GM12864 (cell line): ENCODE results near the gene DDX20.
A peak's percentile ranks its signal among the peaks of the same experiment; 100 is the strongest.

Source experiments
- DNase-seq: peaks from one replicate; pipeline ENCODE4 v3.0.0-alpha.2; 2011; ENCODE audit warnings: low read depth
- H3K4me3 ChIP-seq: 2 replicates; pipeline ENCODE4 v1.5.1; 2011; ENCODE audit warnings: mild to moderate bottlenecking, low read depth, low read length, control low read depth
- TF ChIP-seq, protein P1 (sequence below): IDR thresholded peaks from 2 replicates; pipeline ENCODE4 v1.5.1; 2011; ENCODE audit warnings: low read depth, mild to moderate bottlenecking, moderate library complexity, low read length, control low read depth, inconsistent platforms; ENCODE audit errors: missing control alignments

DDX20 gene

DNA sequence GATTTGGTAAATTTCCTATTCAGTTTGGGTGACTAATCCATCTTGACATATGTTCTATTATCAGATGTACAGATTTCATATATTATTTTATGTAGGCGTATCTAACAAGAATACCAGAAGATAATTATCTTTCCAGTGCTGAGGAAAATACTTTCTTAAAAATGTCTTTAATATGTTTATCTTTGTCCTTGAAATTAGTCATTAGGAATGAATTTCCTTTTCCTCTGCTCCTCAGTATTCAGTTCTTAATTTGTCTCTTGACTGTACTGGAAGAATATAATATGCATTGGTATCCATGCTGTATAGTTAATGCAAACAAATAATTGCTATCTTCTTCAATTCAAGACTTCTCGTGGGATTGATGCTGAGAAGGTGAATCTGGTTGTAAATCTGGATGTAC is 6.6 kb downstream of the DDX20 start:
- DNase-seq, result no peak
- TF ChIP-seq, protein P1, sequence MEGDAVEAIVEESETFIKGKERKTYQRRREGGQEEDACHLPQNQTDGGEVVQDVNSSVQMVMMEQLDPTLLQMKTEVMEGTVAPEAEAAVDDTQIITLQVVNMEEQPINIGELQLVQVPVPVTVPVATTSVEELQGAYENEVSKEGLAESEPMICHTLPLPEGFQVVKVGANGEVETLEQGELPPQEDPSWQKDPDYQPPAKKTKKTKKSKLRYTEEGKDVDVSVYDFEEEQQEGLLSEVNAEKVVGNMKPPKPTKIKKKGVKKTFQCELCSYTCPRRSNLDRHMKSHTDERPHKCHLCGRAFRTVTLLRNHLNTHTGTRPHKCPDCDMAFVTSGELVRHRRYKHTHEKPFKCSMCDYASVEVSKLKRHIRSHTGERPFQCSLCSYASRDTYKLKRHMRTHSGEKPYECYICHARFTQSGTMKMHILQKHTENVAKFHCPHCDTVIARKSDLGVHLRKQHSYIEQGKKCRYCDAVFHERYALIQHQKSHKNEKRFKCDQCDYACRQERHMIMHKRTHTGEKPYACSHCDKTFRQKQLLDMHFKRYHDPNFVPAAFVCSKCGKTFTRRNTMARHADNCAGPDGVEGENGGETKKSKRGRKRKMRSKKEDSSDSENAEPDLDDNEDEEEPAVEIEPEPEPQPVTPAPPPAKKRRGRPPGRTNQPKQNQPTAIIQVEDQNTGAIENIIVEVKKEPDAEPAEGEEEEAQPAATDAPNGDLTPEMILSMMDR, result no peak
- H3K4me3 ChIP-seq, result no peak overlapping the region

DNA sequence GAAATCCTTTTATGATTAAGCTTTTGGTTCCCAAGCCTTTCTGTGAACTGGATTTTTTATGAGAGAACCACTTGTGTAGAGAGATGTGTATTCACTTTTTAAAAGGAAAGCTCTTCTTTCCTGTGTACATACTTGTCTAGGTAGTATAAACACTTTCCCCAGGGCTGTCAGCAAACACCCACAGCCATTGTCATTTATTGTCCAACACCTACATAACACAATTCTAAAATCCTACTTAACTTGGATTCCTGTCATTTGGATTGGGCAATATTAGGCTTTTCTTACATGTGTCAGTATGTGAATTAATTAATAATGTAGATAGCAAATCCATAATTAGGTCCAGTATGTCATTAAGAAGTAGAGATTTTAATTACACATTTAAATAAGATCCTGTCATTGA is 12.3 kb downstream of the DDX20 start:
- TF ChIP-seq, protein P1, result no peak
- DNase-seq, result no peak
- H3K4me3 ChIP-seq, result no peak overlapping the region

DNA sequence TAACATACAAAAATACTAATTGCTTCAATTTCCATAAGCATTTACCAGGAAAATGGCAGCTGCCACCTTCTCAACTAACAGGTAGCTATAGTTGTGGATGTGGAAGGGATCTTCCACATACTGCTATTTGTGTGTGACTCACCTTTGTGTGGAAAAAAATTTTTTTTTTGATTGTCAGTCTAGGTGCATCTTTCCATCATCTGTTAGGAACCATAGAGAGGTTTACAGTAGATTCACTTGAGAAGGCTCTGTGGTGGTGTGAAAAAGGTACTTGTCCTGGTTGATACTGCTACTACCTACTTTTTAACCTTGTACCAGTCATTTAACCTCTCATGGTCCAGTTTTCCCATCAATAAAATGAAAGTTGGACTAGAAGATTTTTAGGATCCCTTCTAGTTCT is 12.9 kb downstream of the DDX20 start:
- no peak for DNase-seq
- TF ChIP-seq, protein P1, result no peak

DNA sequence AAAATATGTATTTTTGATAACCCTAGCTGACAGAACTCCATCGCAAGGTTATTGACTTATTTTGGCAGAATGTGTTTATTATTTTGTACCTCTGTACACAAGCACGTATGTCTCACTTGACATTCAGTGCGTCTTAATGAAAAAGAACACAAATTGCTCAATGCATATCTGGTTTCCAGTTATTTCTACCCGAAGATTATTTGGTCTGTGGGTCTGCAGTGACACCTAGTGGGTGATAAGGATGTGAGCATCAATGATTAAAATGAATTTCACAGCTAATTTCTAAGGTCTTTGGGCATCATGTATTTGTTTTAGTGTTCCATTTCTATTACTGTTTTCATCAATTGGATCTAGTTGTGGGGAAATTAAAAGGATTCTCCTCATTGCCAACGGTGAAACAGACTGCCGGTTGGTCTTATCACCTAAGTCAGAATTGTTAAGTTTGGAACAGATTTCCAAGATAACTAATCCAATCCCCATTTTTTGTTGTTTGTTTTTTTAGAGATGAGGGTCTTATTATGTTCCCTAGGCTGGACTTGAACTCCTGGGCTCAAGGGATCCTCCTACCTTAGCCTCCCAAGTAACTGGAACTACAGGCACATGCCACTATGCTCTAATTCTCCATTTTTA is 13.9 kb downstream of the DDX20 start:
- DNase-seq, result peak; percentile 42
- TF ChIP-seq, protein P1, result peak; percentile 65
- no peak overlapping the region for H3K4me3 ChIP-seq

More for the DNA sequence above, 12.9 kb downstream of the DDX20 start:
- H3K4me3 ChIP-seq, result no peak overlapping the region

DNA sequence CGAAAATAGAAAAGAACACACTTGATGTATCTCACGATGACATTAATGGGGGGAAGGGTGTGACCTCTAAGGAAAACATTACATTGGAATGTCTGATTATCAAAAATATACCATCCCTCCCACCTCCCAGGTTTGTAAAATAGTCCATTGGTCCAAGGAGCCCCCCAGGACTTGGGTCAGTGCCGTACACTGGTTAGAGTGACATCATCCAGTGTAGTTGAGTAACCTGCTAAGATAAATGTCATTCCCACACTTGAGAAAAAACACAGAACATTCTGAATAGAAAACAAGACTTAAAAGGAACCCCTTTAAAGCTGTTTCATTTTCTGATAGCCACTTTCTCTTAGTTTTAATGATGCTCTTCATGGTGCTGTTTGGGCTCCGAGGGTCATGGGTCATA is 15.2 kb downstream of the DDX20 start:
- no peak for DNase-seq
- TF ChIP-seq, protein P1, result no peak
- H3K4me3 ChIP-seq, result no peak overlapping the region

DNA sequence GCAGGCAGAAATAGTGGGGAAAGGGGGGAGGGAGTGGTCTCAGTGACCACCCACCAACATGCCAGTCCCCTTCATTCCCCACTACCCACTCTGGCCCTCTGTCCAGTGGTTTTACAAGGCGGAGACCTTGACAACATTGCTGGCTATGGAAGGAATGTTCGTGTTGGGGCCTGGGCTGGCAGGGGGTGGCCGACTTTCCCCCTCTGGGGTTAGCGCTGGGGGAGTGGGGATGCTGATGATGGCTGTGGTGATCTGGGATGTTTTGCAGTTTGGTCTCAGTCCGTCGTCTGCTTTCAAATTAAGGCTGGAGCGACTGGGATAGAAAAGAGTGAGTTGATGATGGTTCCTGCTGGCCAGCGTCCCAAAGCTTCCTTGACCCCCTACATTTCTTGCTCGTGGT is 20.3 kb downstream of the DDX20 start:
- no peak for DNase-seq
- TF ChIP-seq, protein P1, result no peak
- H3K4me3 ChIP-seq, result no peak overlapping the region

DNA sequence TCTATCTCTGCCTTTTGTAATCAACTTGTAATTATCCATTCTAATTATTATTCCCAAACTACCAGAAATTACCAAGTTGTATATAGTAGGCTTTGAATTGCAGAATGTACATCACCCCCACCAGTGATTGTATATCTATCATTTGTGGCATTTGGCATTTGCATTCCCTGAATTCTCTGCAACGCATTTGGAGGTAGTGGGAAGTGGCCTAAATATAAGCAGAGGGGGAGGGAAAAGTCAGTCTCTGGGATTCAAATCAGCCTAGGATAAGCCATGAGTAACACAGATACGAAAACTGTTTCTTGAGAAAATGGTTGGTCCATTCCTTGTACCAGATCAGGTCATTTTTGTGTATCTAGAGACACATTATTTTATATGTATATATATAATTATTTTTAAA is 20.7 kb downstream of the DDX20 start:
- no peak overlapping the region for H3K4me3 ChIP-seq
- TF ChIP-seq, protein P1, result no peak
- DNase-seq, result no peak
